Endodermal cell (in vitro differentiated cells): ENCODE results near the gene TBC1D4. TPM values are rescaled to one million over a fixed set of nuclear protein-coding genes. Genes with fewer than 3 reads are reported as not detected.

Experiments used
- DNase-seq: peaks from one replicate; pipeline ENCODE4 v3.0.0-alpha.2; 2017
- H3K27ac ChIP-seq: 2 replicates; pipeline ENCODE4 v1.5.1; 2013; ENCODE audit warnings: mild to moderate bottlenecking, low read depth, low read length, moderate library complexity
- H3K27me3 ChIP-seq: 2 replicates; pipeline ENCODE4 v1.6.1; 2013; ENCODE audit warnings: mild to moderate bottlenecking, low read length, moderate library complexity; ENCODE audit not compliant: insufficient read depth, control insufficient read depth, poor library complexity, severe bottlenecking
- H3K36me3 ChIP-seq: 2 replicates; pipeline ENCODE4 v1.7.0; 2013; ENCODE audit warnings: mild to moderate bottlenecking, low read length, moderate library complexity; ENCODE audit not compliant: control insufficient read depth, insufficient read depth
- H3K4me1 ChIP-seq: one replicate; pipeline ENCODE4 v1.7.0; 2013; ENCODE audit warnings: low read length; ENCODE audit not compliant: control insufficient read depth, insufficient read depth
- H3K4me3 ChIP-seq: 2 replicates; pipeline ENCODE4 v1.5.1; 2013; ENCODE audit warnings: mild to moderate bottlenecking, low read length, moderate library complexity
- H3K9ac ChIP-seq: 2 replicates; pipeline ENCODE4 v1.6.1; 2013; ENCODE audit warnings: mild to moderate bottlenecking, low read length, moderate library complexity; ENCODE audit not compliant: poor library complexity, severe bottlenecking; ENCODE audit errors: extremely low read depth
- H3K9me3 ChIP-seq: 2 replicates; pipeline ENCODE4 v1.6.1; 2013; ENCODE audit warnings: mild to moderate bottlenecking, low read length, moderate library complexity; ENCODE audit not compliant: control insufficient read depth
- H3K27ac Mint-ChIP-seq: 2 replicates; pipeline ENCODE4 v1.8.0; 2020; ENCODE audit warnings: mixed read lengths
- H3K27me3 Mint-ChIP-seq: 2 replicates; pipeline ENCODE4 v1.8.0; 2021; ENCODE audit warnings: mild to moderate bottlenecking, mixed read lengths; ENCODE audit not compliant: insufficient read depth
- H3K36me3 Mint-ChIP-seq: 2 replicates; pipeline ENCODE4 v1.8.0; 2020; ENCODE audit warnings: low read depth, mixed read lengths
- H3K4me1 Mint-ChIP-seq: 2 replicates; pipeline ENCODE4 v1.8.0; 2020; ENCODE audit warnings: mixed read lengths
- H3K4me3 Mint-ChIP-seq: 2 replicates; pipeline ENCODE4 v1.8.0; 2020; ENCODE audit warnings: mild to moderate bottlenecking, moderate library complexity, mixed read lengths
- H3K9me3 Mint-ChIP-seq: 2 replicates; pipeline ENCODE4 v1.8.0; 2020; ENCODE audit warnings: mild to moderate bottlenecking, mixed read lengths
- CTCF ChIP-seq: fragments of 200-600 bp; sonication (generic); conservative IDR thresholded peaks from 2 replicates; pipeline ENCODE4 v1.5.0; 2021; ENCODE audit warnings: antibody characterized with exemption, mild to moderate bottlenecking
- WGBS, 2 experiments: methylation state at CpG; one replicate each; pipeline versions ENCODE4 v1.1.5 to v1.1.7; 2013; ENCODE audit warnings: missing lambda C conversion rate in 2 of 2, mixed read lengths in 1 of 2; ENCODE audit not compliant: insufficient coverage in 1 of 2, insufficient read length in 1 of 2; 5-methylcytosine and 5-hydroxymethylcytosine counted together
- total RNA-seq, 2 donors: library from RNA; stranded (reverse); fragmentation: NEBNext Ultra II Directional in 1 of 2; extraction: Animal tissue kit (Norgen Biotek cat#: 25700) in 1 of 2; gene quantifications; 2 replicates in 1 of 2; 3 replicates in 1 of 2; pipeline ENCODE4 v1.2.1, GENCODE V29; 2021

Gene TBC1D4
- total RNA-seq, 2 donors from 2014 or later: 3.2 to 4.7 TPM

- DNase-seq: no peak
- no peak overlapping the region for H3K4me3 Mint-ChIP-seq
- Histone ChIP-seq H3K4me3 (no peak overlapping the region), H3K9ac (no peak overlapping the region), H3K4me1 (no peaks in the 10 kb centered on the region), H3K9me3 (no peaks in the 10 kb centered on the region), H3K27ac (no peak overlapping the region), H3K36me3 (no peaks in the 10 kb centered on the region), H3K27me3 (no peaks in the 10 kb centered on the region)
- H3K9me3 Mint-ChIP-seq: no peaks in the 10 kb centered on the region
- no peaks in the 10 kb centered on the region for H3K4me1 Mint-ChIP-seq
- 95 to 96% methylated on average over 3 of the region's 3 CpGs for WGBS, 2 experiments
- TF ChIP-seq CTCF: no peak
- no peaks in the 10 kb centered on the region for H3K36me3 Mint-ChIP-seq
- no peaks in the 10 kb centered on the region for H3K27me3 Mint-ChIP-seq
- H3K27ac Mint-ChIP-seq: no peak overlapping the region
These were observed 125.5 kb downstream of the TBC1D4 start for GRCh38 chr13:75356421-75356820.

GRCh38 chr13:75355609-75356008, 126.4 kb downstream of the TBC1D4 start:
- Histone ChIP-seq H3K36me3 (no peaks in the 10 kb centered on the region), H3K9ac (no peak overlapping the region), H3K9me3 (no peaks in the 10 kb centered on the region), H3K4me1 (no peaks in the 10 kb centered on the region), H3K27ac (no peak overlapping the region), H3K27me3 (no peaks in the 10 kb centered on the region), H3K4me3 (no peak overlapping the region)
- Mint-ChIP-seq H3K27ac (no peak overlapping the region), H3K4me1 (no peaks in the 10 kb centered on the region), H3K36me3 (no peaks in the 10 kb centered on the region), H3K9me3 (no peaks in the 10 kb centered on the region), H3K4me3 (no peak overlapping the region), H3K27me3 (no peaks in the 10 kb centered on the region)
- no peak for TF ChIP-seq CTCF
- no peak for DNase-seq

- no peaks in the 10 kb centered on the region for H3K36me3 ChIP-seq
- no peak overlapping the region for H3K27ac ChIP-seq
- DNase-seq: no peak
- TF ChIP-seq CTCF: no peak
- peaks cover 10% of the 10 kb centered on the region for H3K4me1 Mint-ChIP-seq
- H3K27me3 Mint-ChIP-seq: no peaks in the 10 kb centered on the region
- H3K4me3 ChIP-seq: no peak overlapping the region
- no peaks in the 10 kb centered on the region for H3K9me3 Mint-ChIP-seq
- WGBS, 2 experiments: 94 to 98% methylated on average over 5 to 6 of the region's 6 CpGs
- H3K4me1 ChIP-seq: no peaks in the 10 kb centered on the region
- H3K36me3 Mint-ChIP-seq: no peaks in the 10 kb centered on the region
- no peak overlapping the region for H3K4me3 Mint-ChIP-seq
- no peaks in the 10 kb centered on the region for H3K27me3 ChIP-seq
- no peak overlapping the region for H3K27ac Mint-ChIP-seq
- no peaks in the 10 kb centered on the region for H3K9me3 ChIP-seq
- H3K9ac ChIP-seq: no peak overlapping the region
These were observed 128.2 kb downstream of the TBC1D4 start for GRCh38 chr13:75353781-75354193.
